ENCODE measurements around the gene P2RY2. TPM values are rescaled to one million over a fixed set of nuclear protein-coding genes. Genes with fewer than 3 reads are reported as not detected.

Gene P2RY2
- total RNA-seq, 1 experiment from 2014 or later = 0.26 TPM

DNA sequence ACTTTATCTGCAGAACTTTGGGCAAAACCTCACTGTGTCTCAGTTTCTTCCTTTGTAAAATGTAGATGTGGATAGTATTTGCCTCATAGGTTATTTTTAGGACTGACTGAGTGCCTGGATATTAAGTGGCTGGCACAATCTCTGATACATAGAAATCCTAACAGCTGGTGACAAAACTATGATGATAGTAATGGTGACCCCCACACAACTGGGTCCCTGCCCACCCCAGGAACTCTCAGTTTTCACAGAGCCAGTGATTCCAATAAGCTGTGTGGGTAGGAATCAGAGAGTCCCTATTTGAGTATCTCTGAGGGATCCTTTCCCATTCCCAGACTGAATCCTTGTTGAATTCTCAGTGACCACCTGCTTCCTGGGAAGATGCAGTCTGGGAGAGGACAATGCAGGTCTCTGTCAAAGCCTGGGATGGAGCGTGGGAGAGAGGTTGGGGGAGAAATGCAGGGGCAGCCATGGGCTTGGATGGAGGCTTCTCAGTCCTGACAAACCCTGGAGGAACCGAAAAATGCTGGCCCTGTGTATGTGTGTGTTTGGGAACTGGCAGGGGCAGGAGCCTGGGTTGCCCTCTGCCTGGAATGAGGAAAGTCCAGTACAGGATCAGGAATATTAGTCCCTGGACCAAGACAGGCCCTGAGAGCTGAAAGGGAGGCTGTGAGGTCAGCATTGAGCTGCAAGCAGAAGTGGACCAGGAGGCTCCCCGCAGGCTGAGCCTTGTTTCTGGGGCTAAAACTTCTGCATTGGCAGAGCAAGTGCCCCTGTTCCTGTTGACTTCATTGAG, 48.0 kb downstream of the P2RY2 start:
- no peaks in the 10 kb centered on the region for H3K79me1 ChIP-seq (ENCODE audit: insufficient read depth, low read depth, low read length, poor library complexity, severe bottlenecking)
- H3K4ac ChIP-seq (ENCODE audit: low read depth, low read length) = no peak overlapping the region
- no peak overlapping the region for H2BK5ac ChIP-seq (ENCODE audit: insufficient read length, low read length)
- Mint-ChIP-seq H3K9me3 (no peaks in the 10 kb centered on the region; a peak in 1 of 5 replicates), H3K27ac (no peak overlapping the region), H3K4me3 (no peak overlapping the region), H3K36me3 (ENCODE audit: insufficient read depth in 1 of 3, low read depth in 3 of 3) (no peaks in the 10 kb centered on the region), H3K4me1 (peaks cover 11 to 25% of the 10 kb centered on the region in 2 experiments), H3K27me3 (ENCODE audit: low read depth) (peaks cover 34% of the 10 kb centered on the region)
- H4K5ac ChIP-seq (ENCODE audit: insufficient read length, low read depth, low read length) = no peak overlapping the region
- H2BK15ac ChIP-seq (ENCODE audit: low read depth, low read length) = no peak overlapping the region
- no peak overlapping the region for H3K9ac ChIP-seq (ENCODE audit: extremely low read depth, insufficient read length, low read length)
- no peak overlapping the region for H3T11ph ChIP-seq (ENCODE audit: low read length)
- H4K8ac ChIP-seq (replicated peaks; ENCODE audit: insufficient read length, low read depth, low read length) = no peak overlapping the region
- H3K56ac ChIP-seq (ENCODE audit: insufficient read length, low read depth, low read length) = no peak overlapping the region
- H3K14ac ChIP-seq (ENCODE audit: insufficient read depth, low read length) = no peak overlapping the region
- H2AFZ ChIP-seq (ENCODE audit: low read length) = no peak overlapping the region
- no peak overlapping the region for H2BK20ac ChIP-seq (ENCODE audit: low read depth, low read length, poor library complexity, severe bottlenecking)
- peak; percentile 19 for DNase-seq
- H3K4me2 ChIP-seq (ENCODE audit: insufficient read depth, insufficient read length, low read length) = no peak overlapping the region
- no peaks in the 10 kb centered on the region for H3K23me2 ChIP-seq (ENCODE audit: insufficient read length, low read depth, low read length, poor library complexity, severe bottlenecking)
- H3K27ac ChIP-seq (ENCODE audit: insufficient read length, low read depth, low read length) = no peak overlapping the region
- no peak overlapping the region for H2AK5ac ChIP-seq (ENCODE audit: insufficient read length, low read length)
- no peaks in the 10 kb centered on the region for H3K79me2 ChIP-seq (ENCODE audit: insufficient read depth, low read length)
- WGBS (ENCODE audit: extremely low coverage, insufficient read length, low lambda C conversion rate) = no CpG with 5 or more reads among the region's 3 CpGs
- no peak overlapping the region for H2BK12ac ChIP-seq (ENCODE audit: insufficient read length, low read depth, low read length)
- no peak overlapping the region for H3K18ac ChIP-seq (ENCODE audit: insufficient read length, low read depth, low read length)
- H3K23ac ChIP-seq (ENCODE audit: insufficient read length, low read depth, low read length) = no peak overlapping the region
- TF ChIP-seq, protein P1, sequence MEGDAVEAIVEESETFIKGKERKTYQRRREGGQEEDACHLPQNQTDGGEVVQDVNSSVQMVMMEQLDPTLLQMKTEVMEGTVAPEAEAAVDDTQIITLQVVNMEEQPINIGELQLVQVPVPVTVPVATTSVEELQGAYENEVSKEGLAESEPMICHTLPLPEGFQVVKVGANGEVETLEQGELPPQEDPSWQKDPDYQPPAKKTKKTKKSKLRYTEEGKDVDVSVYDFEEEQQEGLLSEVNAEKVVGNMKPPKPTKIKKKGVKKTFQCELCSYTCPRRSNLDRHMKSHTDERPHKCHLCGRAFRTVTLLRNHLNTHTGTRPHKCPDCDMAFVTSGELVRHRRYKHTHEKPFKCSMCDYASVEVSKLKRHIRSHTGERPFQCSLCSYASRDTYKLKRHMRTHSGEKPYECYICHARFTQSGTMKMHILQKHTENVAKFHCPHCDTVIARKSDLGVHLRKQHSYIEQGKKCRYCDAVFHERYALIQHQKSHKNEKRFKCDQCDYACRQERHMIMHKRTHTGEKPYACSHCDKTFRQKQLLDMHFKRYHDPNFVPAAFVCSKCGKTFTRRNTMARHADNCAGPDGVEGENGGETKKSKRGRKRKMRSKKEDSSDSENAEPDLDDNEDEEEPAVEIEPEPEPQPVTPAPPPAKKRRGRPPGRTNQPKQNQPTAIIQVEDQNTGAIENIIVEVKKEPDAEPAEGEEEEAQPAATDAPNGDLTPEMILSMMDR (conservative IDR thresholded peaks at IDR 0.05) = no peak
- no peak overlapping the region for H4K91ac ChIP-seq (ENCODE audit: insufficient read length, low read depth, low read length)
- H3K9me3 ChIP-seq (ENCODE audit: control insufficient read depth, low read depth, low read length) = no peaks in the 10 kb centered on the region
- no peaks in the 10 kb centered on the region for H3K4me1 ChIP-seq (ENCODE audit: insufficient read depth, low read length)
- H3K27me3 ChIP-seq (ENCODE audit: insufficient read depth, low read length) = peaks cover 4% of the 10 kb centered on the region
- no peak overlapping the region for H2BK120ac ChIP-seq (ENCODE audit: low read depth, low read length, poor library complexity, severe bottlenecking)
- peaks cover 2% of the 10 kb centered on the region for H4K20me1 ChIP-seq (ENCODE audit: control insufficient read depth, insufficient read depth, insufficient read length)
